ENCODE measurements around the gene ASCL2.

ASCL2 gene

DNA sequence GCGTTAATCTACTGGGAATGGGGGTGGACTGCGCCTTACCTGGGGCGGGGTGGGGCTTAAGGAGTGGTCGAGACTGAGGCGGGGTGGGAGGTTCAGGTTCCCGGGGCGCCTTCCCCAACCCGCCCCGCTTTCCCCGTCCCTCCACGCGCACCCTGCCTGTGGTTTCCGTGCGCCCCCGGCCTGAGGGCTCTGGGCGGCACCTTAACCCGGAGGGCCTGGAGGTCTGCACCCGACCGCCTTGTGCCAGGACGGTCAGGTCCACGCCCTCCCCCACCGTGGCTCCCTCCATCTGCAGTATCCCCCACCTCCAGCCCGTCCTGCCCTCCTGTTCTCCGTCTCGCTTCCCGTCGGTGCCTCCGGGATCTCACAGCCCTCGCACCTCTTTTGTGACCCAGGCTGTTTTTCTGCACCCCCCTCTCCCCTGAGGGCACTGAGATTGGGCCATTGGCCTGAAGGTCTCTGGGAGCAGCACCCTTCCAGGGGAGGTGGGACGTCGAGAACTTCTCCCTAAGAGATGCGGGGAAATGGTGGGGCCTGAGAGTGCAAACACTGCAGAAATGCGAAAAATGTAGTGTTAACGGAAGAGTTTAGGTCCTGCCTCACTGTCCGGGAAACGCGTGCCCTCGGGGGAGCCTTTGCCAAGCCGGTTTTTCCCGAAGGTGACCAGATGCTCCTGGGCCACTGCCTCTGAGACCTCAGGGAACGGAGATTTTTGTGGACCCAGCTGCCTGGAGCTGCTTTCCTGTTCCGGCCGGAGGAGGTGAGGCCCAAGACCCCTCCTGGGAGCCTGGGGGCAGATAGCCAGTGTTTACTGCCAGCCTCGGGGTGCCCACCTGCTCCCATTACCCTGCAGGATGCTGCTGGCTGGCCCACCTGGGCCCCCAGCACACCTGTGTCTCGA lies 1.2 kb upstream of the ASCL2 start:
- FAIRE-seq = no peak

GRCh38 chr11:2271077-2271326 lies 614 bp upstream of the ASCL2 start:
- FAIRE-seq = no peak

GRCh38 chr11:2269601-2270321 lies 627 bp downstream of the ASCL2 start:
- FAIRE-seq = no peak

GRCh38 chr11:2268729-2269600 lies 1.4 kb downstream of the ASCL2 start:
- FAIRE-seq = no peak

DNA sequence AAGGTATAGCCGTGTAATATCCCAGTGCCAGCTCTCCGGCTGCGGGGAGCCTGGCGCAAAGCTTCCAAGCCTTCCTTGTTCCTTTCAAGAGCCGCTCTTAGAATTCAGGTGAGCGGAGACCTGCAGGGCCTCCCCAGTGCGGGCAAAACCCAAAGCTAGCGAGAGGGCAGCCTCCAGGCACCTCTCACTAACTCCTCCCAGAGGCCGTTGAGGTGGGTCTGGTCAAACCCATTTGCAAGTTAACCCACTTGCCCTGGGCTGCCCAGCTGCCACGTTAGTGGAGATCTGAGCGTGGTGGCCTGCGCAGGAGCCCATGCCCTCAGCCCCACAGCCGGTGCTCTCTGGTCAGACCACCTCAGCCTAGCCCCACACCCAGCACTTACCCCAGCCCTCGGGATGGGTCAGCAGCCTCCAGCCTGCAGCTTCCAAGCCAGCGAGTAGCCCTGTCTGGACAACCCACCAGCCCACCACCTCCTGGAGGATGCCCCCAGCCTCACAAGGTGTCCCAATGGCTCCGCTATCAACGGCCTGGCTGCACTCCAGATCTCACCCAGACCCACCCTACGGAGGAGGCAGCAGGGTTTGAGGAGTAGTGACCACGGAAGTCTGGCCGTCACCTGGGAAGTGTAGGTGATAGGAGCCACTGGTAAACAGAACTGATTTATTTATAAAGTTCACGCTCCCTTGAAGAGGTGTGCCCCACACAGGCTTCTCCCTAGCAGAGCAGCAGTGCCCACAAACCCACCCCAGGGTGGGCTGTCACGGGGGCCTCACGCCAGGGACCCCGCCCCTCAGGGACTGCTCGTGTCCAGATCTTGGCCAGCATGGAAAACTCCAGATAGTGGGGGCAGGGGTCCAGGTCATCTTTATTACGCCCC lies 2.3 kb downstream of the ASCL2 start:
- FAIRE-seq = no peak

GRCh38 chr11:2267306-2267850 lies 3.0 kb downstream of the ASCL2 start:
- FAIRE-seq = no peak

DNA sequence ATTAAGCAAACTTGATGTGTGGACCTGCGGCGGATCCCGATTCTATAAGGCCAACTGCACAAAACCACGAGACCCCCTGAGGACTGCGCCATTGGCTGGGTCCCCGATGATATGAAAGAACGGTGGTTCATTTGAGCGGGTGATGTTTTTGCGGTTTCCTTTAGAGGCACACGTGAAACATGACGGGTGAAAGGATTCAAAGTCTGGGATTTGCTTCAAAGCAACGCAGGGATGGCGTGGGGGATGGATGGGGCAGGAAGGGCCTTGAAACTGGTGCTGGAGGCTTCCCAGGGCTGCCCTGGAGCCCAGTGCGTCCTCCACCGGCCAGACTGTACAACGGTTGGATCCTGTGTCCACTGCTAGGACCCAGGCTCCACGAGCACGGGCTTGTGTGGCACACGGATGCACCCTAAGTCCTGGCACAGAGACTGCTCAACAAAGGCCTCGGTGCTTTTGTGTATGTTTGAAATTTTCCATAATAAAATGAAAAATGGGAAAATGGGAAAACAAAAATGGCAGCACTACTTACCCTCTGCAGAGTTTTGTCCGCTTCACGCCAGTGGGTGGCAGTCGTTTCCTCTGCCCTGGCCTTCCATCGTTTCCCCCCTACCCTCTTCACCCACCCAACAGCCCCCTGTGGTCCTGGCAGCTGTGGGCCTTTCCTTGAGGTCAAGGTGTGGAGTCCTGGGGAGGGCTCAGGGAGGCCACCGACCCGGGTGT lies 3.6 kb downstream of the ASCL2 start:
- no peak for FAIRE-seq

DNA sequence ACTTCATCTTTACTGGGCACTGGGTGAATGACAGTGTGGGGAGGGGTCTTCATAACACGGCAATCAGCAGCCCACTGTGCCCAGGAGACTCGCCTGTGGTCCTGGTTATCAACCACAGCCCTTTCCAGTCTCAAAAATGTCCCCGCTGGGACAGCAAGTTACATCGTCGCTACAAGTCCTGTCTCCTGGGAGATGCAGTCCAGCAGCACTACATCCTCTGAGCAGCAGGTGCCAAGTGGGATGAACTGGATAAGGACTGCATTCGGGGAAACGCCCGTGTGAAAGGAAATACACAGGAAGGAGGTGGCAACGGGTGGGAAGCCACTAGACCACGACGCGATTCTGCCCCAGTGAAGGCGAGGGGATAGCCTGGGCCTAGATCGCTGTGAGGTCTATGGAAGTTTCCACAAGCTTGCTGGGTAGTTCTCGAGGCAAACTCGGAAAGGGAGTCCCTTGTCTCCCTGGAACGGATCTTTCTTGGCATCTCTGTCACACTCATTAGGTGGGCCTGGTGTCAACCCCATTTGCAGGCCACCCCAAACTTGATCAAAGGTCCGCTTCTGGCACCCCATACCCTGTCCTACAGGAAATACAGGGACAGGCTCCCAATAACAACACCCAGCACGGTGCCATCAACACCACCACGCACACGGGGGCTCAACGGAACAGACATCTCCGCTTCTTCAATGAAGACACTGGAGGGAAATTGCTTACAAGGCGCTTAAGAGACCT lies 4.4 kb downstream of the ASCL2 start:
- FAIRE-seq = no peak

GRCh38 chr11:2265396-2265795 lies 5.0 kb downstream of the ASCL2 start:
- no peak for FAIRE-seq

GRCh38 chr11:2264366-2265053 lies 5.9 kb downstream of the ASCL2 start:
- no peak for FAIRE-seq

- no peak for FAIRE-seq
Measured at GRCh38 chr11:2263724-2264360, 6.5 kb downstream of the ASCL2 start.

DNA sequence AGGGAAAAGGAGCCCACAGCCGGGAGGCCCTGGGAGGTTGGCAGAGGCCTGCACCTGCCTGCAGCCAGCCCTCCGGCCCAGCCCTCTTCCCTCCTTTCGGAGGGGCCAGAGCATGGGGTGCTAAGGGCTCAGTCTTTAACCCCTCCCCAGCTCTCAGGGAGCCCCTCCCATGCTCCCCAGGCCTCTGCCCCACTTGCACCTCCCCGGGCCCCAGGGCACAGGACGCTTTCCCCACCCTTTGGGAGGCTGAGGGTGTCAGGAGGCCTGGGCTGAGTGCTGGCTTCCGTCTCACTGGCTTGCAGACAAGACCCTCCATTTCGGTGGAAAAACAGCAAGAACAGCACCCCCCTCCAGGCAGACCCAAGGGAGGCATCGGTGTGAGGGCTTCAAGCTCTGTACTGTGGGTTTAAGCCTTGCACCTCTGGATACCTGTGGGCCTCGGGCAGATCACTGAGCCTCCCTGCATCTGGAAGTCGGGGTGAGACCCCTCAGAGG lies 7.3 kb downstream of the ASCL2 start:
- FAIRE-seq = no peak

GRCh38 chr11:2262301-2263070 lies 7.9 kb downstream of the ASCL2 start:
- no peak for FAIRE-seq

GRCh38 chr11:2261436-2262230 lies 8.8 kb downstream of the ASCL2 start:
- no peak for FAIRE-seq

DNA sequence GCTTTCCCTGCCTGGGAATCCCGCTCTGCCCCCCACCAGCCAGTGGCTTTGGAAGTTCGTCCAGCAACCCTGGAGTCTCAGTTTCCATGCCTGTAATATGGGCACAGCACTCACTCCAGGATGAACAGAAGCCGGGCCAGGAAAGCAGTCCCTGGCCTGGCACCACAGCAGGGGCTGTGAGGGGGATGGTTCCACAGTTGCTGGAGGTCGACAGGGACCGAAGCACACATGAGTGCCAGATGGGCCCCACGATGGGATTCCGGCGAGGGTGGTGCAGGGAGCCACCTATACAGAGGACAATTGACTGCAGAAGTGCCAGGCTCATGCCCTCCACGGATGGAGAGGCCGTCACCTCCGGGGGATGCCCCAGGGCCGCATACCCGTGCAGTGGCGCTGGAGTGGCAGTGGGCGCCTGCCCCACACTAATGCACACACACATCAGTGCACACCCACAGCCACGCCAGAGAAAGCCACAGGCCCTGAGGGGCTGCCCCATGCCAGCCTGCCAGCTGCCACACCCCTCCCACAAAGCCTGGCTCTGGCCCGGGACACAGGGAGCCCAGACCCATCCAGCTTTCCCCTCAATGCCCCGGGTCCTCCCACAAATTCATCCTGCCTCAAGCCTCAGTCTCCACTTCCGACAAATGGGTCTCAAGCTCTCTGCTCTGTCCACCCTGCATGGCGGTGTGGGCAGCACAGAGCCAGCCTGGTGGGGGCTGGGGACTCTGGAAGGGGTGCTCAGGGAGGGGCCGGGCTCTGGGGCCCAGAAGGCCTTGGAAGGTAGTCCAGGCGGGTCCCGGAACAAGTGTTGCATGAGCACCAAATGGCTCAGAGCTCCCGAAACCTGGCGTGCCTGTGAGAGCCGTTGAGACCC lies 9.7 kb downstream of the ASCL2 start:
- FAIRE-seq = no peak

GRCh38 chr11:2259897-2260451 lies 10.4 kb downstream of the ASCL2 start:
- no peak for FAIRE-seq
